GM12878 (cell line): ENCODE results near the gene TAS2R10. TPM values are rescaled to one million over a fixed set of nuclear protein-coding genes. Genes with fewer than 3 reads are reported as not detected.

ENCODE experiments used
- polyA plus RNA-seq, 11 experiments: library from polyadenylated mRNA; depleted of rRNA in 4 of 11; unstranded in 6 of 11; stranded (reverse) in 5 of 11; fragments of >200 nt; fragmentation: Nextera tagmentation in 4 of 11; fragmentation: Illumina TruSeq in 1 of 11; extraction: Ambion mirVana in 4 of 11; extraction: Trizol in 1 of 11; gene quantifications; 1 replicate in 1 of 11; 2 replicates in 10 of 11; pipeline versions ENCODE4 v1.2.1 to v1.2.3, GENCODE V29; 2011 to 2016; ENCODE audit warnings: inconsistent platforms in 2 of 11, missing spikeins in 2 of 11, low read depth in 1 of 11
- small RNA-seq: library from RNA; depleted of rRNA; stranded (forward); fragments of <200 nt; gene quantifications from one replicate; pipeline ENCODE3, GENCODE V24; 2014
- total RNA-seq, 4 experiments: library from RNA; depleted of rRNA in 3 of 4; stranded (reverse); fragments of >200 nt in 3 of 4; fragmentation: Illumina TruSeq in 1 of 4; extraction: Trizol in 1 of 4; gene quantifications; 2 replicates each; pipeline versions ENCODE4 v1.2.1 to v1.2.3, GENCODE V29; 2013 to 2021

TAS2R10 gene
- total and polyA plus RNA-seq, 10 of the 15 experiments (the other 5 are each of a cell fraction or from before 2014, with no cell fraction given), result 0.11 to 1.4 (median 0.54) TPM; not detected in 1

Small RNAs within 50 kb of the gene (small RNA-seq; reads per million reads assigned to genes)
- not detected for gene PRR4

Other genes starting within 250 kb of the TAS2R10 start
Only the 7 nearest of the 16 such genes appear.
- gene TAS2R7, start 23.7 kb downstream of the TAS2R10 start, total RNA-seq (2014; rRNA removed), result not detected in 2 replicates
- not detected in 2 replicates for gene TAS2R7, start 23.7 kb downstream of the TAS2R10 start, total RNA-seq (2014; rRNA removed; fragmentation: Illumina TruSeq; extraction: Trizol)
- not detected in 2 replicates for gene TAS2R7, start 23.7 kb downstream of the TAS2R10 start, total RNA-seq (2021)
- gene TAS2R7, start 23.7 kb downstream of the TAS2R10 start, polyA plus RNA-seq (2011; rRNA removed), result not detected in 2 replicates
- gene TAS2R7, start 23.7 kb downstream of the TAS2R10 start, polyA plus RNA-seq (2014; fragmentation: Illumina TruSeq; extraction: Trizol), result not detected in 2 replicates
- gene TAS2R7, start 23.7 kb downstream of the TAS2R10 start, polyA plus RNA-seq (2014; fragmentation: Nextera tagmentation; extraction: Ambion mirVana), result not detected
- not detected in 2 replicates for gene TAS2R7, start 23.7 kb downstream of the TAS2R10 start, polyA plus RNA-seq (2014; rRNA removed)
- gene TAS2R7, start 23.7 kb downstream of the TAS2R10 start, polyA plus RNA-seq (2016; fragmentation: Nextera tagmentation; extraction: Ambion mirVana), result not detected
- gene TAS2R8, start 19.1 kb downstream of the TAS2R10 start, total RNA-seq (2014; rRNA removed), result not detected in 2 replicates
- gene TAS2R8, start 19.1 kb downstream of the TAS2R10 start, total RNA-seq (2014; rRNA removed; fragmentation: Illumina TruSeq; extraction: Trizol), result not detected in 2 replicates
- gene TAS2R8, start 19.1 kb downstream of the TAS2R10 start, total RNA-seq (2021), result not detected in 2 replicates
- gene TAS2R8, start 19.1 kb downstream of the TAS2R10 start, polyA plus RNA-seq (2011; rRNA removed), result 0.13 TPM in 1 of 2 replicates, not detected in the other
- gene TAS2R8, start 19.1 kb downstream of the TAS2R10 start, polyA plus RNA-seq (2014; fragmentation: Illumina TruSeq; extraction: Trizol), result not detected in 2 replicates
- gene TAS2R8, start 19.1 kb downstream of the TAS2R10 start, polyA plus RNA-seq (2014; fragmentation: Nextera tagmentation; extraction: Ambion mirVana), result not detected
- not detected in 2 replicates for gene TAS2R8, start 19.1 kb downstream of the TAS2R10 start, polyA plus RNA-seq (2014; rRNA removed)
- gene TAS2R8, start 19.1 kb downstream of the TAS2R10 start, polyA plus RNA-seq (2016; fragmentation: Nextera tagmentation; extraction: Ambion mirVana), result not detected
- gene TAS2R9, start 16.2 kb downstream of the TAS2R10 start, total RNA-seq (2014; rRNA removed), result not detected in 2 replicates
- 0.13 TPM in 1 of 2 replicates, not detected in the other for gene TAS2R9, start 16.2 kb downstream of the TAS2R10 start, total RNA-seq (2014; rRNA removed; fragmentation: Illumina TruSeq; extraction: Trizol)
- 0.19 TPM in 1 of 2 replicates, not detected in the other for gene TAS2R9, start 16.2 kb downstream of the TAS2R10 start, total RNA-seq (2021)
- 0.08 and 0.22 TPM in 2 replicates for gene TAS2R9, start 16.2 kb downstream of the TAS2R10 start, polyA plus RNA-seq (2011; rRNA removed)
- not detected in 2 replicates for gene TAS2R9, start 16.2 kb downstream of the TAS2R10 start, polyA plus RNA-seq (2014; fragmentation: Illumina TruSeq; extraction: Trizol)
- gene TAS2R9, start 16.2 kb downstream of the TAS2R10 start, polyA plus RNA-seq (2014; fragmentation: Nextera tagmentation; extraction: Ambion mirVana), result not detected
- not detected in 2 replicates for gene TAS2R9, start 16.2 kb downstream of the TAS2R10 start, polyA plus RNA-seq (2014; rRNA removed)
- not detected for gene TAS2R9, start 16.2 kb downstream of the TAS2R10 start, polyA plus RNA-seq (2016; fragmentation: Nextera tagmentation; extraction: Ambion mirVana)
- 0.85 and 1.5 TPM in 2 replicates for gene PRR4, start 23.1 kb upstream of the TAS2R10 start, total RNA-seq (2014; rRNA removed)
- 4.5 and 5.4 TPM in 2 replicates for gene PRR4, start 23.1 kb upstream of the TAS2R10 start, total RNA-seq (2014; rRNA removed; fragmentation: Illumina TruSeq; extraction: Trizol)
- gene PRR4, start 23.1 kb upstream of the TAS2R10 start, total RNA-seq (2021), result 1.6 and 2.2 TPM in 2 replicates
- gene PRR4, start 23.1 kb upstream of the TAS2R10 start, polyA plus RNA-seq (2011; rRNA removed), result 4.8 and 5.7 TPM in 2 replicates
- 3.6 and 4.5 TPM in 2 replicates for gene PRR4, start 23.1 kb upstream of the TAS2R10 start, polyA plus RNA-seq (2014; fragmentation: Illumina TruSeq; extraction: Trizol)
- 1 to 10 TPM; 1.6 to 2.8 TPM for gene PRR4, start 23.1 kb upstream of the TAS2R10 start, polyA plus RNA-seq (2014; fragmentation: Nextera tagmentation; extraction: Ambion mirVana)
- gene PRR4, start 23.1 kb upstream of the TAS2R10 start, polyA plus RNA-seq (2014; rRNA removed), result 0.14 and 1.6 TPM in 2 replicates
- 1 to 10 TPM; 1.3 to 1.8 TPM for gene PRR4, start 23.1 kb upstream of the TAS2R10 start, polyA plus RNA-seq (2016; fragmentation: Nextera tagmentation; extraction: Ambion mirVana)
- gene PRH1, start 57.9 kb upstream of the TAS2R10 start, total RNA-seq (2014; rRNA removed), result 17.7 and 19.7 TPM in 2 replicates
- 26.3 and 29.6 TPM in 2 replicates for gene PRH1, start 57.9 kb upstream of the TAS2R10 start, total RNA-seq (2014; rRNA removed; fragmentation: Illumina TruSeq; extraction: Trizol)
- gene PRH1, start 57.9 kb upstream of the TAS2R10 start, total RNA-seq (2021), result 9.2 and 11.6 TPM in 2 replicates
- 11.6 and 13.4 TPM in 2 replicates for gene PRH1, start 57.9 kb upstream of the TAS2R10 start, polyA plus RNA-seq (2011; rRNA removed)
- gene PRH1, start 57.9 kb upstream of the TAS2R10 start, polyA plus RNA-seq (2014; fragmentation: Illumina TruSeq; extraction: Trizol), result 4.0 and 6.5 TPM in 2 replicates
- 10 to 100 TPM in 1 of 2 experiments, 1 to 10 TPM in 1; 2.5 to 11.9 TPM for gene PRH1, start 57.9 kb upstream of the TAS2R10 start, polyA plus RNA-seq (2014; fragmentation: Nextera tagmentation; extraction: Ambion mirVana)
- 3.2 and 3.4 TPM in 2 replicates for gene PRH1, start 57.9 kb upstream of the TAS2R10 start, polyA plus RNA-seq (2014; rRNA removed)
- 10 to 100 TPM; 14.0 to 15.6 TPM for gene PRH1, start 57.9 kb upstream of the TAS2R10 start, polyA plus RNA-seq (2016; fragmentation: Nextera tagmentation; extraction: Ambion mirVana)
- gene TAS2R13, start 83.2 kb upstream of the TAS2R10 start, total RNA-seq (2014; rRNA removed), result 1.8 and 1.9 TPM in 2 replicates
- gene TAS2R13, start 83.2 kb upstream of the TAS2R10 start, total RNA-seq (2014; rRNA removed; fragmentation: Illumina TruSeq; extraction: Trizol), result 2.2 and 2.9 TPM in 2 replicates
- 0.72 and 1.0 TPM in 2 replicates for gene TAS2R13, start 83.2 kb upstream of the TAS2R10 start, total RNA-seq (2021)
- gene TAS2R13, start 83.2 kb upstream of the TAS2R10 start, polyA plus RNA-seq (2011; rRNA removed), result 0.30 and 0.75 TPM in 2 replicates
- 0.12 TPM in 1 of 2 replicates, not detected in the other for gene TAS2R13, start 83.2 kb upstream of the TAS2R10 start, polyA plus RNA-seq (2014; fragmentation: Illumina TruSeq; extraction: Trizol)
- gene TAS2R13, start 83.2 kb upstream of the TAS2R10 start, polyA plus RNA-seq (2014; fragmentation: Nextera tagmentation; extraction: Ambion mirVana), result not detected
- 0.13 TPM in 1 of 2 replicates, not detected in the other for gene TAS2R13, start 83.2 kb upstream of the TAS2R10 start, polyA plus RNA-seq (2014; rRNA removed)
- not detected for gene TAS2R13, start 83.2 kb upstream of the TAS2R10 start, polyA plus RNA-seq (2016; fragmentation: Nextera tagmentation; extraction: Ambion mirVana)
- not detected in 2 replicates for gene PRH2, start 102.9 kb upstream of the TAS2R10 start, total RNA-seq (2014; rRNA removed)
- gene PRH2, start 102.9 kb upstream of the TAS2R10 start, total RNA-seq (2014; rRNA removed; fragmentation: Illumina TruSeq; extraction: Trizol), result not detected in 2 replicates
- gene PRH2, start 102.9 kb upstream of the TAS2R10 start, total RNA-seq (2021), result not detected in 2 replicates
- gene PRH2, start 102.9 kb upstream of the TAS2R10 start, polyA plus RNA-seq (2011; rRNA removed), result 0.14 TPM in 1 of 2 replicates, not detected in the other
- gene PRH2, start 102.9 kb upstream of the TAS2R10 start, polyA plus RNA-seq (2014; fragmentation: Illumina TruSeq; extraction: Trizol), result not detected in 2 replicates
- gene PRH2, start 102.9 kb upstream of the TAS2R10 start, polyA plus RNA-seq (2014; fragmentation: Nextera tagmentation; extraction: Ambion mirVana), result not detected
- gene PRH2, start 102.9 kb upstream of the TAS2R10 start, polyA plus RNA-seq (2014; rRNA removed), result not detected in 2 replicates
- under 1 TPM in 1 of 2 experiments, not detected in 1; 0.50 TPM for gene PRH2, start 102.9 kb upstream of the TAS2R10 start, polyA plus RNA-seq (2016; fragmentation: Nextera tagmentation; extraction: Ambion mirVana)